Measurements from ENCODE around the gene VSIG1. TPM values are rescaled to one million over a fixed set of nuclear protein-coding genes. Genes with fewer than 3 reads are reported as not detected.

VSIG1 gene
- total and polyA plus RNA-seq, 2 of the 8 experiments (the other 6 are each of a cell fraction or from before 2014, with no cell fraction given): 2.2 to 2.9 TPM

DNA sequence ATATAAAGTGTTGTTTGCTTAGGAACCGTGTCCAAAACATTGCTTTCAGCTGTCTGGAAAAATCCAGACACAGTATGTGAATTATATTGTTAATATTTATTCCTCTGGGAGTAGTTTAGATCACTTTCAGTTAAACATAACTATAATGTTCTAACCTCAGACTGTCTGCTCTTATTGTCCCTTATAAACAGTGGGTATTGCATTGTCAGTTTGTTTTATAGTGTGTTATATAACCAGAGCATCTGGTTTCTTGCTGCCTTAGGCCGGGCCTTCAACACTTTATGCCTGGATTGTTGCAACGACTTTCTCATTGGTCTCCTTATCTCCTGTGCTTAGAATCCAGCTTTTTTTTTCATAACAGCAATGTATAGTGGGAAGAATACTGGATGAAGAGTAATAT lies 73.1 kb downstream of the VSIG1 start:
- Histone ChIP-seq H3K9me3 (ENCODE audit: insufficient read depth in 2 of 2, low read depth in 1 of 2, low read length in 1 of 2) (no peaks in the 10 kb centered on the region), H3K4me2 (ENCODE audit: insufficient read depth in 1 of 2, low read depth in 2 of 2, low read length in 2 of 2) (no peak overlapping the region), H3K27ac (ENCODE audit: low read depth, low read length) (no peak overlapping the region), H3K56ac (replicated peaks; ENCODE audit: insufficient read length, low read depth, low read length) (no peak overlapping the region), H4K8ac (ENCODE audit: extremely low read depth, insufficient read depth, low read length) (no peak overlapping the region), H2AFZ (ENCODE audit: low read length) (no peak overlapping the region), H2BK15ac (ENCODE audit: low read length) (no peak overlapping the region), H2BK20ac (ENCODE audit: low read length) (no peak overlapping the region), H3K4ac (replicated peaks; ENCODE audit: insufficient read length, low read depth, low read length) (no peak overlapping the region), H3K23ac (ENCODE audit: insufficient read length) (no peak overlapping the region), H2BK12ac (ENCODE audit: low read depth, low read length) (no peak overlapping the region), H4K91ac (replicated peaks; ENCODE audit: insufficient read length, low read length) (no peak overlapping the region), H3K27me3 (replicated peaks in 1 of 4; ENCODE audit: control insufficient read depth in 3 of 4, extremely low read depth in 1 of 4, insufficient read depth in 3 of 4, low read length in 3 of 4) (no peaks in the 10 kb centered on the region), H3K79me1 (ENCODE audit: low read depth, low read length) (no peaks in the 10 kb centered on the region), H3K36me3 (ENCODE audit: control insufficient read depth in 2 of 4, insufficient read depth in 4 of 4, low read length in 3 of 4) (no peaks in the 10 kb centered on the region), H3K9ac (replicated peaks in 1 of 4; ENCODE audit: extremely low read depth in 1 of 4, low read depth in 3 of 4, low read length in 3 of 4) (no peak overlapping the region), H2BK120ac (replicated peaks; ENCODE audit: low read depth, low read length) (no peak overlapping the region), H4K20me1 (replicated peaks in 1 of 2; ENCODE audit: control insufficient read depth in 1 of 2, insufficient read depth in 2 of 2, low read length in 2 of 2) (no peaks in the 10 kb centered on the region), H3K4me1 (replicated peaks in 1 of 4; ENCODE audit: control insufficient read depth in 3 of 4, insufficient read depth in 4 of 4, low read length in 3 of 4) (no peaks in the 10 kb centered on the region), H3K18ac (ENCODE audit: extremely low read depth, low read length) (no peak overlapping the region), H3K23me2 (ENCODE audit: low read depth, low read length) (no peaks in the 10 kb centered on the region), H4K5ac (ENCODE audit: insufficient read length, low read depth, low read length) (no peak overlapping the region), H2AK5ac (ENCODE audit: low read depth, low read length) (no peak overlapping the region), H3K4me3 (ENCODE audit: extremely low read depth in 1 of 4, insufficient read depth in 2 of 4, low read depth in 3 of 4, low read length in 4 of 4) (no peak overlapping the region), H2BK5ac (ENCODE audit: low read depth, low read length) (no peak overlapping the region), H3K14ac (ENCODE audit: insufficient read length) (no peak overlapping the region), H3K79me2 (ENCODE audit: control insufficient read depth in 1 of 2, insufficient read depth in 2 of 2, low read length in 2 of 2) (no peaks in the 10 kb centered on the region)
- 89% methylated on average over 3 of the region's 3 CpGs; no CpG with 5 or more reads in 1 of the 2 experiments for WGBS, 2 experiments (ENCODE audit: extremely low coverage in 1 of 2, insufficient coverage in 1 of 2, insufficient read length in 1 of 2, insufficient replicate concordance in 2 of 2, low coverage in 1 of 2, low lambda C conversion rate in 2 of 2, missing lambda C conversion rate in 1 of 2)
- DNase-seq (ENCODE audit: low read depth in 1 of 2, low spot score in 2 of 2): no peak
- no peak for TF ChIP-seq KDM5A (IDR thresholded peaks at IDR 0.05; ENCODE audit: low read length)
- no peak for TF ChIP-seq GABPA (IDR thresholded peaks at IDR 0.05; ENCODE audit: borderline replicate concordance, insufficient read depth, low read length)
- TF ChIP-seq, protein P1, sequence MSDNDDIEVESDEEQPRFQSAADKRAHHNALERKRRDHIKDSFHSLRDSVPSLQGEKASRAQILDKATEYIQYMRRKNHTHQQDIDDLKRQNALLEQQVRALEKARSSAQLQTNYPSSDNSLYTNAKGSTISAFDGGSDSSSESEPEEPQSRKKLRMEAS (IDR thresholded peaks at IDR 0.05): no peak
- no peak for TF ChIP-seq TAF7 (optimal IDR thresholded peaks at IDR 0.05; ENCODE audit: borderline replicate concordance, low read depth, low read length)
- TF ChIP-seq RAD21 (IDR thresholded peaks at IDR 0.05 in 1 of 2, conservative IDR thresholded peaks at IDR 0.05 in 1 of 2; ENCODE audit: low read depth in 2 of 2, low read length in 2 of 2): no peak
- TF ChIP-seq ZNF274 (IDR thresholded peaks at IDR 0.05; ENCODE audit: borderline replicate concordance, extremely low read depth, low read length): no peak
- no peak for TF ChIP-seq CTBP2 (IDR thresholded peaks at IDR 0.05; ENCODE audit: borderline replicate concordance, insufficient read depth, insufficient read length, low read length)
- TF ChIP-seq HDAC6 (IDR thresholded peaks at IDR 0.05; ENCODE audit: low read depth, low read length): no peak
- no peak for TF ChIP-seq ASH2L (IDR thresholded peaks at IDR 0.05; ENCODE audit: low read length)
- TF ChIP-seq, protein P2, sequence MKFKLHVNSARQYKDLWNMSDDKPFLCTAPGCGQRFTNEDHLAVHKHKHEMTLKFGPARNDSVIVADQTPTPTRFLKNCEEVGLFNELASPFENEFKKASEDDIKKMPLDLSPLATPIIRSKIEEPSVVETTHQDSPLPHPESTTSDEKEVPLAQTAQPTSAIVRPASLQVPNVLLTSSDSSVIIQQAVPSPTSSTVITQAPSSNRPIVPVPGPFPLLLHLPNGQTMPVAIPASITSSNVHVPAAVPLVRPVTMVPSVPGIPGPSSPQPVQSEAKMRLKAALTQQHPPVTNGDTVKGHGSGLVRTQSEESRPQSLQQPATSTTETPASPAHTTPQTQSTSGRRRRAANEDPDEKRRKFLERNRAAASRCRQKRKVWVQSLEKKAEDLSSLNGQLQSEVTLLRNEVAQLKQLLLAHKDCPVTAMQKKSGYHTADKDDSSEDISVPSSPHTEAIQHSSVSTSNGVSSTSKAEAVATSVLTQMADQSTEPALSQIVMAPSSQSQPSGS (IDR thresholded peaks at IDR 0.05; ENCODE audit: low read length): no peak
- no peak for FAIRE-seq
- ChIA-PET CTCF (ENCODE audit: partially characterized antibody) (no interaction called here), POLR2A (ENCODE audit: partially characterized antibody) (no interaction called here)
